GM23338 (cell line): Measurements from ENCODE around the gene BRDT. TPM values are rescaled to one million over a fixed set of nuclear protein-coding genes. Genes with fewer than 3 reads are reported as not detected.

Source experiments
- ATAC-seq: fragments of 200-7000 bp; cut with Tn5 transposase; 3 replicates; pipeline ENCODE4 v1.9.1; 2020
- DNase-seq: peaks from one replicate; pipeline ENCODE4 v3.0.0-alpha.2; 2015; ENCODE audit warnings: low spot score
- H2AFZ ChIP-seq: fragments of 200-600 bp; sonication (generic); 2 replicates; pipeline ENCODE4 v1.8.0; 2016; ENCODE audit warnings: antibody characterized with exemption, mild to moderate bottlenecking, moderate library complexity
- H3F3A ChIP-seq: fragments of 200-600 bp; sonication (generic); replicated peaks from 2 replicates; pipeline ENCODE4 v1.8.0; 2017; ENCODE audit warnings: antibody characterized with exemption, mixed run types, low read depth
- H3K27ac ChIP-seq: fragments of 200-600 bp; sonication (generic); 2 replicates; pipeline ENCODE4 v1.6.1; 2016; ENCODE audit warnings: low read depth
- H3K27me3 ChIP-seq: fragments of 200-600 bp; sonication (generic); 2 replicates; pipeline ENCODE4 v1.8.0; 2016; ENCODE audit warnings: mild to moderate bottlenecking, mixed run types, moderate library complexity; ENCODE audit not compliant: insufficient read depth
- H3K36me3 ChIP-seq: fragments of 200-600 bp; sonication (generic); 2 replicates; pipeline ENCODE4 v1.8.0; 2016; ENCODE audit warnings: mild to moderate bottlenecking; ENCODE audit not compliant: insufficient read depth
- H3K4me1 ChIP-seq: fragments of 200-600 bp; sonication (generic); 2 replicates; pipeline ENCODE4 v1.8.0; 2016; ENCODE audit warnings: mild to moderate bottlenecking, moderate library complexity; ENCODE audit not compliant: insufficient read depth
- H3K4me2 ChIP-seq: fragments of 200-600 bp; sonication (generic); 2 replicates; pipeline ENCODE4 v1.7.1; 2017; ENCODE audit warnings: mixed run types
- H3K4me3 ChIP-seq: fragments of 200-600 bp; sonication (generic); 2 replicates; pipeline ENCODE4 v1.6.1; 2016; ENCODE audit warnings: mixed run types
- H3K79me2 ChIP-seq: fragments of 200-600 bp; sonication (generic); replicated peaks from 2 replicates; pipeline ENCODE4 v1.8.0; 2017; ENCODE audit warnings: mild to moderate bottlenecking; ENCODE audit not compliant: insufficient read depth
- H3K9me2 ChIP-seq: fragments of 200-600 bp; sonication (generic); 2 replicates; pipeline ENCODE4 v1.8.0; 2017; ENCODE audit not compliant: insufficient read depth
- H4K20me1 ChIP-seq: fragments of 200-600 bp; sonication (generic); replicated peaks from 2 replicates; pipeline ENCODE4 v1.8.0; 2017; ENCODE audit warnings: mild to moderate bottlenecking; ENCODE audit not compliant: insufficient read depth
- H3K27ac Mint-ChIP-seq: 2 replicates; pipeline ENCODE4 v1.8.0; 2020; ENCODE audit warnings: inconsistent platforms, mild to moderate bottlenecking, moderate library complexity, mixed read lengths
- H3K27me3 Mint-ChIP-seq: 3 replicates; pipeline ENCODE4 v1.8.0; 2022; ENCODE audit warnings: low read depth, mild to moderate bottlenecking, moderate library complexity, mixed read lengths, inconsistent platforms; ENCODE audit not compliant: insufficient read depth, poor library complexity
- H3K36me3 Mint-ChIP-seq: 3 replicates; pipeline ENCODE4 v1.8.0; 2021; ENCODE audit warnings: low read depth, mild to moderate bottlenecking, inconsistent platforms, moderate library complexity, mixed read lengths
- H3K4me1 Mint-ChIP-seq: 3 replicates; pipeline ENCODE4 v1.8.0; 2020; ENCODE audit warnings: mild to moderate bottlenecking, inconsistent platforms, mixed read lengths
- H3K4me3 Mint-ChIP-seq: 3 replicates; pipeline ENCODE4 v1.8.0; 2021; ENCODE audit warnings: moderate library complexity, mild to moderate bottlenecking, inconsistent platforms, mixed read lengths
- H3K9me3 Mint-ChIP-seq: 3 replicates; pipeline ENCODE4 v1.8.0; 2020; ENCODE audit warnings: moderate library complexity, mild to moderate bottlenecking, inconsistent platforms, mixed read lengths
- CREB1 ChIP-seq: fragments of 250-450 bp; sonication (Bioruptor Pico); IDR thresholded peaks from 2 replicates; pipeline ENCODE4 v1.5.0; 2020; ENCODE audit warnings: low read depth, mild to moderate bottlenecking, moderate library complexity
- CTCF ChIP-seq, 2 experiments: fragments of 200-600 bp in 1 of 2; sonication (generic) in 1 of 2; conservative IDR thresholded peaks; 2 replicates each; pipeline versions ENCODE4 v1.5.1 to v1.6.1; 2016 to 2017; ENCODE audit warnings: antibody characterized with exemption in 2 of 2, low read depth in 2 of 2, mild to moderate bottlenecking in 2 of 2, moderate library complexity in 1 of 2
- ETS1 ChIP-seq: IDR thresholded peaks from 2 replicates; pipeline ENCODE4 v1.6.1; 2016; ENCODE audit warnings: antibody characterized with exemption
- EZH2 ChIP-seq: fragments of 200-600 bp; sonication (generic); IDR thresholded peaks from one replicate; pipeline ENCODE4 v1.8.0; 2017; ENCODE audit warnings: antibody characterized with exemption, mild to moderate bottlenecking, low read depth; ENCODE audit not compliant: unreplicated experiment
- EZH2phosphoT487 ChIP-seq: fragments of 200-600 bp; sonication (generic); IDR thresholded peaks from one replicate; pipeline ENCODE4 v1.8.1; 2018; ENCODE audit warnings: antibody characterized with exemption; ENCODE audit not compliant: unreplicated experiment
- JUNB ChIP-seq: IDR thresholded peaks from one replicate; pipeline ENCODE4 v1.6.1; 2016; ENCODE audit warnings: antibody characterized with exemption; ENCODE audit not compliant: unreplicated experiment
- NANOG ChIP-seq: IDR thresholded peaks from 2 replicates; pipeline ENCODE4 v1.6.1; 2016; ENCODE audit warnings: antibody characterized with exemption, borderline replicate concordance
- POLR2AphosphoS5 ChIP-seq: IDR thresholded peaks from 2 replicates; pipeline ENCODE4 v1.6.1; 2016; ENCODE audit warnings: antibody characterized with exemption, low read depth
- REST ChIP-seq: IDR thresholded peaks from one replicate; pipeline ENCODE4 v1.6.1; 2018; ENCODE audit warnings: antibody characterized with exemption; ENCODE audit not compliant: unreplicated experiment
- STAT1 ChIP-seq: IDR thresholded peaks from one replicate; pipeline ENCODE4 v1.6.1; 2016; ENCODE audit warnings: antibody characterized with exemption; ENCODE audit not compliant: unreplicated experiment
- ZNF114 ChIP-seq: fragments of 250-450 bp; sonication (Bioruptor Pico); IDR thresholded peaks from 2 replicates; pipeline ENCODE4 v1.5.0; 2020; ENCODE audit warnings: mild to moderate bottlenecking, moderate library complexity
- ZNF331 ChIP-seq: fragments of 250-450 bp; sonication (Bioruptor Pico); IDR thresholded peaks from 2 replicates; pipeline ENCODE4 v1.5.0; 2020; ENCODE audit warnings: low read depth, mild to moderate bottlenecking, moderate library complexity
- ZNF462 ChIP-seq: fragments of 250-450 bp; sonication (Bioruptor Pico); IDR thresholded peaks from 2 replicates; pipeline ENCODE4 v1.5.0; 2020; ENCODE audit warnings: mild to moderate bottlenecking, moderate library complexity
- polyA plus RNA-seq: library from polyadenylated mRNA; unstranded; fragments of >200 nt; fragmentation: Nextera tagmentation; extraction: Ambion mirVana; gene quantifications from 2 replicates; pipeline ENCODE4 v1.2.1, GENCODE V29; 2016
- total RNA-seq: library from RNA; depleted of rRNA; stranded (reverse); fragments of >200 nt; shearing (Covaris generic); gene quantifications from 2 replicates; pipeline ENCODE4 v1.2.3, GENCODE V29; 2014

Gene BRDT
- total and polyA plus RNA-seq, 2 experiments from 2014 or later = 0.58 to 0.80 TPM

- TF ChIP-seq REST (no peak), EZH2phosphoT487 (no peak), JUNB (no peak), ETS1 (no peak), ZNF462 (CRISPR knock-in tag) (no peak), NANOG (no peak), POLR2AphosphoS5 (no peak), CREB1 (no peak), STAT1 (no peak), ZNF331 (CRISPR knock-in tag) (no peak), ZNF114 (CRISPR knock-in tag) (no peak), EZH2 (no peak), CTCF (conservative IDR thresholded peaks at IDR 0.05; ENCODE audit: low read depth in 2 of 2) (no peak)
- H3K27ac ChIP-seq = no peak overlapping the region
- H3K27ac Mint-ChIP-seq = no peak overlapping the region
Observed at GRCh38 chr1:91912266-91912665, 36.9 kb upstream of the BRDT start.

More at GRCh38 chr1:91912266-91912665, 36.9 kb upstream of the BRDT start:
- Mint-ChIP-seq H3K36me3 (no peaks in the 10 kb centered on the region), H3K9me3 (0 out of 3 replicates have a peak, but pooled peaks cover 3% of the 10 kb centered on the region), H3K4me3 (no peak overlapping the region), H3K27me3 (peaks cover 2% of the 10 kb centered on the region), H3K4me1 (peaks cover 12% of the 10 kb centered on the region)
- Histone ChIP-seq H4K20me1 (no peaks in the 10 kb centered on the region), H3K79me2 (no peaks in the 10 kb centered on the region), H3K4me1 (peaks cover 5% of the 10 kb centered on the region; the same call in 1 of the 2 replicates), H2AFZ (no peak overlapping the region), H3F3A (no peaks in the 10 kb centered on the region), H3K27me3 (no peaks in the 10 kb centered on the region), H3K36me3 (no peaks in the 10 kb centered on the region), H3K4me2 (no peak overlapping the region), H3K4me3 (no peak overlapping the region), H3K9me2 (no peaks in the 10 kb centered on the region)
- ATAC-seq = no peak
- DNase-seq = no peak
